ENCODE results near the gene TRIM71. TPM values are rescaled to one million over a fixed set of nuclear protein-coding genes. Genes with fewer than 3 reads are reported as not detected.

TRIM71 gene
- total RNA-seq, 1 experiment from 2014 or later = 0.17 TPM

GRCh38 chr3:32882603-32883025 lies 64.8 kb downstream of the TRIM71 start:
- ATAC-seq (no peak), DNase-seq (ENCODE audit: low read depth, low spot score) (no peak)
- ChIA-PET CTCF (no interaction called here), POLR2A (no interaction called here), RAD21 (ENCODE audit: low non-redundant PET in 1 of 2, low total read pairs in 2 of 2, uncharacterized antibody in 2 of 2, unreplicated experiment in 2 of 2) (no interaction called here)
- H3K27ac ChIP-seq (ENCODE audit: low read depth, low read length) = no peak overlapping the region
- no peaks in the 10 kb centered on the region for H3K9me3 ChIP-seq (ENCODE audit: control insufficient read depth in 1 of 2, insufficient read depth in 1 of 2, low read depth in 1 of 2, low read length in 2 of 2)
- no TSS peak for BruUV-seq (replicated peaks)
- H3K4me1 ChIP-seq (ENCODE audit: control insufficient read depth in 1 of 2, insufficient read depth in 2 of 2, low read length in 2 of 2) = peaks cover 4 to 5% of the 10 kb centered on the region in 2 experiments; a peak in 3 of 4 replicates
- TF ChIP-seq CBX3 (IDR thresholded peaks at IDR 0.05; ENCODE audit: low read depth) (no peak), ELF1 (IDR thresholded peaks at IDR 0.05; ENCODE audit: borderline replicate concordance, low read depth) (no peak), JUND (IDR thresholded peaks at IDR 0.05) (no peak), ZNF274 (IDR thresholded peaks at IDR 0.05; ENCODE audit: low read depth, low read length) (no peak), ZBTB33 (IDR thresholded peaks at IDR 0.05; ENCODE audit: extremely low read depth, insufficient replicate concordance, low read length) (no peak), EGR1 (IDR thresholded peaks at IDR 0.05; ENCODE audit: low read depth) (no peak), ATF3 (IDR thresholded peaks at IDR 0.05) (no peak)
- TF ChIP-seq, protein P1, sequence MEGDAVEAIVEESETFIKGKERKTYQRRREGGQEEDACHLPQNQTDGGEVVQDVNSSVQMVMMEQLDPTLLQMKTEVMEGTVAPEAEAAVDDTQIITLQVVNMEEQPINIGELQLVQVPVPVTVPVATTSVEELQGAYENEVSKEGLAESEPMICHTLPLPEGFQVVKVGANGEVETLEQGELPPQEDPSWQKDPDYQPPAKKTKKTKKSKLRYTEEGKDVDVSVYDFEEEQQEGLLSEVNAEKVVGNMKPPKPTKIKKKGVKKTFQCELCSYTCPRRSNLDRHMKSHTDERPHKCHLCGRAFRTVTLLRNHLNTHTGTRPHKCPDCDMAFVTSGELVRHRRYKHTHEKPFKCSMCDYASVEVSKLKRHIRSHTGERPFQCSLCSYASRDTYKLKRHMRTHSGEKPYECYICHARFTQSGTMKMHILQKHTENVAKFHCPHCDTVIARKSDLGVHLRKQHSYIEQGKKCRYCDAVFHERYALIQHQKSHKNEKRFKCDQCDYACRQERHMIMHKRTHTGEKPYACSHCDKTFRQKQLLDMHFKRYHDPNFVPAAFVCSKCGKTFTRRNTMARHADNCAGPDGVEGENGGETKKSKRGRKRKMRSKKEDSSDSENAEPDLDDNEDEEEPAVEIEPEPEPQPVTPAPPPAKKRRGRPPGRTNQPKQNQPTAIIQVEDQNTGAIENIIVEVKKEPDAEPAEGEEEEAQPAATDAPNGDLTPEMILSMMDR (IDR thresholded peaks at IDR 0.05 in 2 of 3, conservative IDR thresholded peaks at IDR 0.05 in 1 of 3; ENCODE audit: borderline replicate concordance in 1 of 3, insufficient read depth in 1 of 3, low read depth in 2 of 3, low read length in 2 of 3) = no peak
- TF ChIP-seq, protein P2, sequence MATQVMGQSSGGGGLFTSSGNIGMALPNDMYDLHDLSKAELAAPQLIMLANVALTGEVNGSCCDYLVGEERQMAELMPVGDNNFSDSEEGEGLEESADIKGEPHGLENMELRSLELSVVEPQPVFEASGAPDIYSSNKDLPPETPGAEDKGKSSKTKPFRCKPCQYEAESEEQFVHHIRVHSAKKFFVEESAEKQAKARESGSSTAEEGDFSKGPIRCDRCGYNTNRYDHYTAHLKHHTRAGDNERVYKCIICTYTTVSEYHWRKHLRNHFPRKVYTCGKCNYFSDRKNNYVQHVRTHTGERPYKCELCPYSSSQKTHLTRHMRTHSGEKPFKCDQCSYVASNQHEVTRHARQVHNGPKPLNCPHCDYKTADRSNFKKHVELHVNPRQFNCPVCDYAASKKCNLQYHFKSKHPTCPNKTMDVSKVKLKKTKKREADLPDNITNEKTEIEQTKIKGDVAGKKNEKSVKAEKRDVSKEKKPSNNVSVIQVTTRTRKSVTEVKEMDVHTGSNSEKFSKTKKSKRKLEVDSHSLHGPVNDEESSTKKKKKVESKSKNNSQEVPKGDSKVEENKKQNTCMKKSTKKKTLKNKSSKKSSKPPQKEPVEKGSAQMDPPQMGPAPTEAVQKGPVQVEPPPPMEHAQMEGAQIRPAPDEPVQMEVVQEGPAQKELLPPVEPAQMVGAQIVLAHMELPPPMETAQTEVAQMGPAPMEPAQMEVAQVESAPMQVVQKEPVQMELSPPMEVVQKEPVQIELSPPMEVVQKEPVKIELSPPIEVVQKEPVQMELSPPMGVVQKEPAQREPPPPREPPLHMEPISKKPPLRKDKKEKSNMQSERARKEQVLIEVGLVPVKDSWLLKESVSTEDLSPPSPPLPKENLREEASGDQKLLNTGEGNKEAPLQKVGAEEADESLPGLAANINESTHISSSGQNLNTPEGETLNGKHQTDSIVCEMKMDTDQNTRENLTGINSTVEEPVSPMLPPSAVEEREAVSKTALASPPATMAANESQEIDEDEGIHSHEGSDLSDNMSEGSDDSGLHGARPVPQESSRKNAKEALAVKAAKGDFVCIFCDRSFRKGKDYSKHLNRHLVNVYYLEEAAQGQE (IDR thresholded peaks at IDR 0.05; ENCODE audit: low read depth) = no peak
- intact Hi-C loops (cut with micrococcal nuclease) = no loop called here
- H3K4me3 ChIP-seq (replicated peaks in 1 of 2; ENCODE audit: low read depth in 1 of 2, low read length in 2 of 2) = no peak overlapping the region
- no peaks in the 10 kb centered on the region for H3K27me3 ChIP-seq (ENCODE audit: insufficient read depth, low read length)
- H2AFZ ChIP-seq (ENCODE audit: low read depth, low read length, poor library complexity, severe bottlenecking) = no peak overlapping the region
- H4K20me1 ChIP-seq (ENCODE audit: insufficient read depth) = no peaks in the 10 kb centered on the region
- no peaks in the 10 kb centered on the region for H3K36me3 ChIP-seq (ENCODE audit: control insufficient read depth in 1 of 2, insufficient read depth in 2 of 2, low read length in 2 of 2)
- no peaks in the 10 kb centered on the region for H3K9me2 ChIP-seq (ENCODE audit: insufficient read depth)
- no peak overlapping the region for H3K4me2 ChIP-seq (ENCODE audit: low read length)
- no peak overlapping the region for H3K9ac ChIP-seq (ENCODE audit: low read length)
- H3K79me2 ChIP-seq (ENCODE audit: insufficient read depth, low read length) = no peaks in the 10 kb centered on the region

All from HCT116 (cell line).